ENCODE data around the gene MT1B. TPM values are rescaled to one million over a fixed set of nuclear protein-coding genes. Genes with fewer than 3 reads are reported as not detected.
A peak's percentile ranks its signal among the peaks of the same experiment; 100 is the strongest.

The MT1B gene
- total RNA-seq, 2 donors from 2014 or later: not detected

- Histone ChIP-seq H3K36me3 (no peaks in the 10 kb centered on the region), H3K4me1 (ENCODE audit: control insufficient read depth in 1 of 2, low read depth in 2 of 2) (peaks cover 29 to 47% of the 10 kb centered on the region in 2 donors), H3K9me3 (no peaks in the 10 kb centered on the region), H3K27me3 (replicated peaks; ENCODE audit: insufficient read depth) (no peaks in the 10 kb centered on the region), H3K4me3 (peak overlapping the region; percentile 91), H3K27ac (peak overlapping the region; percentile 92 to 93)
- TF ChIP-seq, protein P1, sequence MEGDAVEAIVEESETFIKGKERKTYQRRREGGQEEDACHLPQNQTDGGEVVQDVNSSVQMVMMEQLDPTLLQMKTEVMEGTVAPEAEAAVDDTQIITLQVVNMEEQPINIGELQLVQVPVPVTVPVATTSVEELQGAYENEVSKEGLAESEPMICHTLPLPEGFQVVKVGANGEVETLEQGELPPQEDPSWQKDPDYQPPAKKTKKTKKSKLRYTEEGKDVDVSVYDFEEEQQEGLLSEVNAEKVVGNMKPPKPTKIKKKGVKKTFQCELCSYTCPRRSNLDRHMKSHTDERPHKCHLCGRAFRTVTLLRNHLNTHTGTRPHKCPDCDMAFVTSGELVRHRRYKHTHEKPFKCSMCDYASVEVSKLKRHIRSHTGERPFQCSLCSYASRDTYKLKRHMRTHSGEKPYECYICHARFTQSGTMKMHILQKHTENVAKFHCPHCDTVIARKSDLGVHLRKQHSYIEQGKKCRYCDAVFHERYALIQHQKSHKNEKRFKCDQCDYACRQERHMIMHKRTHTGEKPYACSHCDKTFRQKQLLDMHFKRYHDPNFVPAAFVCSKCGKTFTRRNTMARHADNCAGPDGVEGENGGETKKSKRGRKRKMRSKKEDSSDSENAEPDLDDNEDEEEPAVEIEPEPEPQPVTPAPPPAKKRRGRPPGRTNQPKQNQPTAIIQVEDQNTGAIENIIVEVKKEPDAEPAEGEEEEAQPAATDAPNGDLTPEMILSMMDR (IDR thresholded peaks at IDR 0.05): no peak
- DNase-seq (ENCODE audit: low spot score) (no peak), ATAC-seq (ENCODE audit: insufficient number of reproducible peaks, low FRiP score, low read depth) (no peak)
These were observed 42.2 kb upstream of the MT1B start for GRCh38 chr16:56609463-56609921.

DNA sequence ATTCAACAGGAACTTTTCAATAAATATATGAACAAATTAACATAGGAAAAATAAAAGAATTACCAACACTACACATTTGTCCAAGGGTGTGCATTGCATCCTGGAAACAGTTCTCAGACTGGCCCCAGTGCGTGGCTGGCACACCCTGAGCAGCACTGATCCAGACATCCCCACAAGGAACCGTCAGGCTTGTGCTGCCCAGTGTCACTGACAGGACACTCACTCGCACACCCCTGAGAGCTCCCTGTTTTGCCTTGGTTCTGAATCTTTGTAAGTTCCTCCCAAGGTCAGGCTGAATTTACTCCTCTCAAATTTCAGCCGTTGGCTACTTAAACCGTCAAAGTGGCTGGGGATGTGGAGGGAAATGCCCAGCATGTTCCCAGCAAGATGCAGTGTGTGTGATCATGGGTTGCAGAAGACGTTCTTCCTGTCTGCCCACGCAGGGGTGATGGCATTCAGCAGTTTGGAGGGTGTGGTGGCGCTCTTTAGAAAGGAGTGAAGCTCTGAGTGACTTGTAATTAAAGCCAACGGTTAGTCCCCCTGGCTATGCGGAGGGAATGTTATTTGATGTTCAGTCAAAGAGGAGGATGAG is 41.6 kb upstream of the MT1B start:
- Histone ChIP-seq H3K36me3 (no peaks in the 10 kb centered on the region), H3K27ac (peak overlapping the region; percentile 92 to 93), H3K4me1 (ENCODE audit: control insufficient read depth in 1 of 2, low read depth in 2 of 2) (peaks cover 29 to 47% of the 10 kb centered on the region in 2 donors), H3K27me3 (replicated peaks; ENCODE audit: insufficient read depth) (no peaks in the 10 kb centered on the region), H3K4me3 (peak overlapping the region; percentile 91), H3K9me3 (no peaks in the 10 kb centered on the region)
- TF ChIP-seq, protein P1 (IDR thresholded peaks at IDR 0.05): no peak
- no peak for ATAC-seq (ENCODE audit: insufficient number of reproducible peaks, low FRiP score, low read depth)
- DNase-seq (ENCODE audit: low spot score): no peak

- DNase-seq (ENCODE audit: low spot score) (no peak), ATAC-seq (ENCODE audit: insufficient number of reproducible peaks, low FRiP score, low read depth) (no peak)
- H3K27me3 ChIP-seq (replicated peaks; ENCODE audit: insufficient read depth): no peaks in the 10 kb centered on the region
- peak overlapping the region; percentile 91 for H3K4me3 ChIP-seq
- H3K4me1 ChIP-seq (ENCODE audit: control insufficient read depth in 1 of 2, low read depth in 2 of 2): peaks cover 29 to 47% of the 10 kb centered on the region in 2 donors
- no peaks in the 10 kb centered on the region for H3K36me3 ChIP-seq
- H3K9me3 ChIP-seq: no peaks in the 10 kb centered on the region
- TF ChIP-seq, protein P1 (IDR thresholded peaks at IDR 0.05): no peak
- peak overlapping the region; percentile 92 to 93 for H3K27ac ChIP-seq
These were observed 41.0 kb upstream of the MT1B start for GRCh38 chr16:56610609-56611111.

- peak; percentile 59 for DNase-seq (ENCODE audit: low spot score)
- Histone ChIP-seq H3K36me3 (no peaks in the 10 kb centered on the region), H3K9me3 (no peaks in the 10 kb centered on the region), H3K4me3 (peak overlapping the region; percentile 16), H3K27me3 (replicated peaks; ENCODE audit: insufficient read depth) (no peaks in the 10 kb centered on the region), H3K4me1 (ENCODE audit: control insufficient read depth in 1 of 2, low read depth in 2 of 2) (peaks cover 29 to 44% of the 10 kb centered on the region in 2 donors), H3K27ac (peak overlapping the region; percentile 92 to 93)
- TF ChIP-seq, protein P1 (IDR thresholded peaks at IDR 0.05): no peak
- peak; percentile 69 for ATAC-seq (ENCODE audit: insufficient number of reproducible peaks, low FRiP score, low read depth)
These were observed 40.3 kb upstream of the MT1B start for GRCh38 chr16:56611281-56611833.

- Histone ChIP-seq H3K27me3 (replicated peaks; ENCODE audit: insufficient read depth) (no peaks in the 10 kb centered on the region), H3K36me3 (no peaks in the 10 kb centered on the region), H3K27ac (no peak overlapping the region), H3K4me1 (ENCODE audit: control insufficient read depth in 1 of 2, low read depth in 2 of 2) (peaks cover 19 to 40% of the 10 kb centered on the region in 2 donors), H3K4me3 (no peak overlapping the region), H3K9me3 (no peaks in the 10 kb centered on the region)
- ATAC-seq (ENCODE audit: insufficient number of reproducible peaks, low FRiP score, low read depth) (no peak), DNase-seq (ENCODE audit: low spot score) (no peak)
- TF ChIP-seq, protein P1 (IDR thresholded peaks at IDR 0.05): no peak
These were observed 38.0 kb upstream of the MT1B start for GRCh38 chr16:56613706-56614105.

All from thoracic aorta (tissue), 2 donors.